Progenitor cell of endocrine pancreas (in vitro differentiated cells): ENCODE data around the gene ILF3. TPM values are rescaled to one million over a fixed set of nuclear protein-coding genes. Genes with fewer than 3 reads are reported as not detected.

Experiments used
- DNase-seq: peaks from one replicate; pipeline ENCODE4 v3.0.0; 2021; ENCODE audit warnings: low spot score; ENCODE audit not compliant: unreplicated experiment
- H3K27ac Mint-ChIP-seq: 2 replicates; pipeline ENCODE4 v1.8.0; 2021; ENCODE audit warnings: mild to moderate bottlenecking, moderate library complexity, mixed read lengths
- H3K27me3 Mint-ChIP-seq: 2 replicates; pipeline ENCODE4 v1.8.0; 2021; ENCODE audit warnings: mixed read lengths
- H3K36me3 Mint-ChIP-seq: 2 replicates; pipeline ENCODE4 v1.8.0; 2022; ENCODE audit warnings: mixed read lengths; ENCODE audit not compliant: insufficient read depth
- H3K4me1 Mint-ChIP-seq: 2 replicates; pipeline ENCODE4 v1.8.0; 2021; ENCODE audit warnings: low read depth, mixed read lengths
- H3K4me3 Mint-ChIP-seq: 2 replicates; pipeline ENCODE4 v1.8.0; 2021; ENCODE audit warnings: low read depth, mild to moderate bottlenecking, moderate library complexity, mixed read lengths
- H3K9me3 Mint-ChIP-seq: 2 replicates; pipeline ENCODE4 v1.8.0; 2021; ENCODE audit warnings: low read depth, mixed read lengths
- CTCF ChIP-seq: fragments of 200-600 bp; sonication (generic); IDR thresholded peaks from one replicate; pipeline ENCODE4 v1.5.0; 2021; ENCODE audit warnings: antibody characterized with exemption, mild to moderate bottlenecking; ENCODE audit not compliant: unreplicated experiment
- total RNA-seq: library from RNA; stranded (reverse); gene quantifications from 2 replicates; pipeline ENCODE4 v1.2.1, GENCODE V29; 2021

The ILF3 gene
- total RNA-seq, 1 donor from 2014 or later, result 761 TPM

GRCh38 chr19:10707440-10707839 lies 53.3 kb downstream of the ILF3 start:
- Mint-ChIP-seq H3K4me1 (no peaks in the 10 kb centered on the region), H3K9me3 (no peaks in the 10 kb centered on the region), H3K27ac (no peak overlapping the region), H3K36me3 (peaks cover 1% of the 10 kb centered on the region), H3K4me3 (no peak overlapping the region), H3K27me3 (no peaks in the 10 kb centered on the region)
- no peak for TF ChIP-seq CTCF
- DNase-seq, result no peak

- Mint-ChIP-seq H3K36me3 (peaks cover 1% of the 10 kb centered on the region), H3K4me1 (no peaks in the 10 kb centered on the region), H3K4me3 (no peak overlapping the region), H3K27me3 (no peaks in the 10 kb centered on the region), H3K9me3 (no peaks in the 10 kb centered on the region), H3K27ac (no peak overlapping the region)
- no peak for DNase-seq
- no peak for TF ChIP-seq CTCF
Observed at GRCh38 chr19:10708291-10708690, 54.1 kb downstream of the ILF3 start.

- no peaks in the 10 kb centered on the region for H3K36me3 Mint-ChIP-seq
- no peaks in the 10 kb centered on the region for H3K27me3 Mint-ChIP-seq
- H3K4me3 Mint-ChIP-seq, result no peak overlapping the region
- H3K27ac Mint-ChIP-seq, result no peak overlapping the region
- DNase-seq, result no peak
- H3K4me1 Mint-ChIP-seq, result peaks cover under 1% of the 10 kb centered on the region
- no peak for TF ChIP-seq CTCF
- H3K9me3 Mint-ChIP-seq, result no peaks in the 10 kb centered on the region
Observed at GRCh38 chr19:10712045-10712444, 57.9 kb downstream of the ILF3 start.

- Mint-ChIP-seq H3K4me1 (peaks cover 3% of the 10 kb centered on the region), H3K9me3 (no peaks in the 10 kb centered on the region)
- TF ChIP-seq CTCF, result no peak
Observed at GRCh38 chr19:10712754-10713153, 58.6 kb downstream of the ILF3 start.

GRCh38 chr19:10713317-10713716 lies 59.2 kb downstream of the ILF3 start:
- no peak for TF ChIP-seq CTCF
- Mint-ChIP-seq H3K4me3 (no peak overlapping the region), H3K36me3 (no peaks in the 10 kb centered on the region), H3K9me3 (no peaks in the 10 kb centered on the region), H3K27me3 (no peaks in the 10 kb centered on the region), H3K4me1 (peaks cover 3% of the 10 kb centered on the region), H3K27ac (no peak overlapping the region)
- DNase-seq, result no peak

More at GRCh38 chr19:10712754-10713153, 58.6 kb downstream of the ILF3 start:
- Mint-ChIP-seq H3K4me3 (no peak overlapping the region), H3K36me3 (no peaks in the 10 kb centered on the region), H3K27me3 (no peaks in the 10 kb centered on the region), H3K27ac (no peak overlapping the region)
- no peak for DNase-seq
